B cell (primary cell): ENCODE data around the gene APCDD1. TPM values are rescaled to one million over a fixed set of nuclear protein-coding genes. Genes with fewer than 3 reads are reported as not detected.

Experiments
- ATAC-seq: fragments of 200-7000 bp; cut with Tn5 transposase; one replicate; pipeline ENCODE4 v1.10.0; 2021; ENCODE audit warnings: low read depth, mild to moderate bottlenecking, moderate number of reproducible peaks, moderate library complexity
- CTCF ChIA-PET: fragments of 350-600 bp; sonication (Branson Sonifier 250); formaldehyde crosslinking; loops from one replicate; lab custom pipeline; 2021; ENCODE audit warnings: antibody characterized with exemption, inconsistent platforms; lab: Charles Lee
- POLR2A ChIA-PET: fragments of 350-600 bp; sonication (Branson Sonifier 250); formaldehyde crosslinking; loops from one replicate; lab custom pipeline; 2021; ENCODE audit warnings: antibody characterized with exemption; lab: Charles Lee
- DNase-seq: peaks from one replicate; pipeline ENCODE4 v3.0.0; 2013
- H2AFZ ChIP-seq: 2 replicates; pipeline ENCODE4 v1.6.1; 2012; ENCODE audit warnings: mild to moderate bottlenecking, low read depth, low read length; ENCODE audit not compliant: insufficient read depth, poor library complexity, severe bottlenecking
- H3K27ac ChIP-seq, 2 donors: 1 replicate in 1 of 2; 2 replicates in 1 of 2; pipeline ENCODE4 v1.5.1; 2012 to 2013; ENCODE audit warnings: low read length in 2 of 2, mild to moderate bottlenecking in 2 of 2, moderate library complexity in 1 of 2
- H3K27me3 ChIP-seq, 4 experiments: fragments of 200-600 bp in 1 of 4; sonication (generic) in 1 of 4; replicated peaks in 1 of 4; 1 replicate in 2 of 4; 2 replicates in 2 of 4; pipeline versions ENCODE4 v1.6.1 to v1.7.0; 2013 to 2016; ENCODE audit warnings: low read length in 3 of 4, mild to moderate bottlenecking in 2 of 4, mixed read lengths in 1 of 4, moderate library complexity in 1 of 4; ENCODE audit not compliant: insufficient read depth in 4 of 4, control insufficient read depth in 3 of 4; ENCODE audit errors: control extremely low read depth in 1 of 4
- H3K36me3 ChIP-seq, 2 experiments: replicated peaks in 1 of 2; 1 replicate in 1 of 2; 2 replicates in 1 of 2; pipeline versions ENCODE4 v1.6.1 to v1.7.1; 2013; ENCODE audit warnings: low read length in 1 of 2; ENCODE audit not compliant: insufficient read depth in 2 of 2, control insufficient read depth in 1 of 2; ENCODE audit errors: control extremely low read depth in 1 of 2, extremely low read depth in 1 of 2
- H3K4me1 ChIP-seq, 2 donors: fragments of 200-600 bp in 1 of 2; sonication (generic) in 1 of 2; 1 replicate in 1 of 2; 2 replicates in 1 of 2; pipeline versions ENCODE4 v1.5.1 to v1.6.1; 2013 to 2017; ENCODE audit warnings: low read length in 2 of 2; ENCODE audit not compliant: control insufficient read depth in 2 of 2, insufficient read depth in 2 of 2
- H3K4me2 ChIP-seq: replicated peaks from 2 replicates; pipeline ENCODE3; 2012; ENCODE audit warnings: mild to moderate bottlenecking, low read depth, low read length; ENCODE audit not compliant: poor library complexity, severe bottlenecking
- H3K4me3 ChIP-seq, 5 experiments: fragments of 200-600 bp in 1 of 5; sonication (generic) in 1 of 5; 1 replicate in 3 of 5; 2 replicates in 2 of 5; pipeline versions ENCODE4 v1.5.1 to v1.7.0; 2011 to 2016; ENCODE audit warnings: low read length in 4 of 5, mild to moderate bottlenecking in 4 of 5, low read depth in 2 of 5, control low read depth in 1 of 5, moderate library complexity in 1 of 5; ENCODE audit not compliant: insufficient read depth in 1 of 5; ENCODE audit errors: control extremely low read depth in 1 of 5, extremely low read depth in 1 of 5
- H3K79me2 ChIP-seq: fragments of 200-600 bp; sonication (generic); one replicate; pipeline ENCODE4 v1.6.0; 2016; ENCODE audit warnings: low read length; ENCODE audit not compliant: control insufficient read depth, insufficient read depth
- H3K9ac ChIP-seq: fragments of 200-600 bp; sonication (generic); 2 replicates; pipeline ENCODE4 v1.6.1; 2017; ENCODE audit warnings: mild to moderate bottlenecking, low read length, moderate library complexity
- H3K9me3 ChIP-seq, 3 donors: one replicate each; pipeline versions ENCODE4 v1.6.1 to v1.7.1; 2013; ENCODE audit warnings: low read length in 2 of 3; ENCODE audit not compliant: control insufficient read depth in 2 of 3, insufficient read depth in 1 of 3; ENCODE audit errors: control extremely low read depth in 1 of 3
- H4K20me1 ChIP-seq: 2 replicates; pipeline ENCODE4 v1.6.0; 2012; ENCODE audit warnings: mild to moderate bottlenecking, low read length; ENCODE audit not compliant: insufficient read depth, control insufficient read depth, poor library complexity, severe bottlenecking
- H3K27ac Mint-ChIP-seq: one replicate; pipeline ENCODE4 v1.8.0; 2021; ENCODE audit warnings: mixed read lengths
- H3K27me3 Mint-ChIP-seq: one replicate; pipeline ENCODE4 v1.8.0; 2021; ENCODE audit warnings: mixed read lengths
- H3K4me1 Mint-ChIP-seq: one replicate; pipeline ENCODE4 v1.8.0; 2021; ENCODE audit warnings: mixed read lengths
- H3K4me3 Mint-ChIP-seq: one replicate; pipeline ENCODE4 v1.8.0; 2021; ENCODE audit warnings: mixed read lengths
- H3K9me3 Mint-ChIP-seq: one replicate; pipeline ENCODE4 v1.8.0; 2022; ENCODE audit warnings: mixed read lengths; ENCODE audit not compliant: insufficient read depth
- CTCF ChIP-seq: fragments of 200-600 bp; IDR thresholded peaks from one replicate; pipeline ENCODE4 v1.8.0; 2022; ENCODE audit warnings: antibody characterized with exemption, mild to moderate bottlenecking
- EZH2 ChIP-seq: IDR thresholded peaks from 2 replicates; pipeline ENCODE4 v1.6.1; 2012; ENCODE audit warnings: borderline replicate concordance, low read depth, mild to moderate bottlenecking, moderate library complexity, low read length; ENCODE audit not compliant: insufficient read depth, poor library complexity, severe bottlenecking
- WGBS: methylation state at CpG from one replicate; pipeline ENCODE4 v1.1.5; 2013; ENCODE audit warnings: missing lambda C conversion rate; ENCODE audit not compliant: insufficient coverage; 5-methylcytosine and 5-hydroxymethylcytosine counted together
- intact Hi-C: fragments of 100-400 bp; cut with micrococcal nuclease; formaldehyde crosslinking; loops from one replicate; pipeline ENCODE4 v1.10.0; 2022
- polyA plus RNA-seq: library from polyadenylated mRNA; depleted of rRNA; stranded (reverse); fragments of >200 nt; gene quantifications from 2 replicates; pipeline ENCODE4 v1.2.3, GENCODE V29; 2012
- total RNA-seq, 2 donors: library from RNA; stranded (reverse); fragments of 120-200 nt in 1 of 2; gene quantifications; 1 replicate in 1 of 2; 2 replicates in 1 of 2; pipeline versions ENCODE4 v1.2.3 to v1.2.4, GENCODE V29; 2013 to 2022

The APCDD1 gene
- total and polyA plus RNA-seq, 2 donors (not counting 1 experiment from before 2014, with no cell fraction given): 1.0 to 1.1 TPM

GRCh38 chr18:10409041-10409440 lies 45.4 kb upstream of the APCDD1 start:
- H3K79me2 ChIP-seq: no peaks in the 10 kb centered on the region
- H4K20me1 ChIP-seq: no peaks in the 10 kb centered on the region
- no peaks in the 10 kb centered on the region for H3K4me1 ChIP-seq
- DNase-seq (no peak), ATAC-seq (no peak)
- H3K27ac Mint-ChIP-seq: no peak overlapping the region
- no peak overlapping the region for H3K4me2 ChIP-seq
- no peak overlapping the region for H3K4me3 ChIP-seq
- no peaks in the 10 kb centered on the region for H3K36me3 ChIP-seq
- no peak overlapping the region for H3K27ac ChIP-seq
- ChIA-PET POLR2A (no interaction called here), CTCF (no interaction called here)
- H3K4me1 Mint-ChIP-seq: no peaks in the 10 kb centered on the region
- intact Hi-C loops: no loop called here
- no peaks in the 10 kb centered on the region for H3K9me3 ChIP-seq
- H3K9me3 Mint-ChIP-seq: no peaks in the 10 kb centered on the region
- TF ChIP-seq EZH2: no peak
- TF ChIP-seq CTCF: no peak
- no peaks in the 10 kb centered on the region for H3K27me3 ChIP-seq
- no peak overlapping the region for H3K9ac ChIP-seq
- no peaks in the 10 kb centered on the region for H3K27me3 Mint-ChIP-seq
- H2AFZ ChIP-seq: no peak overlapping the region
- no peak overlapping the region for H3K4me3 Mint-ChIP-seq

DNA sequence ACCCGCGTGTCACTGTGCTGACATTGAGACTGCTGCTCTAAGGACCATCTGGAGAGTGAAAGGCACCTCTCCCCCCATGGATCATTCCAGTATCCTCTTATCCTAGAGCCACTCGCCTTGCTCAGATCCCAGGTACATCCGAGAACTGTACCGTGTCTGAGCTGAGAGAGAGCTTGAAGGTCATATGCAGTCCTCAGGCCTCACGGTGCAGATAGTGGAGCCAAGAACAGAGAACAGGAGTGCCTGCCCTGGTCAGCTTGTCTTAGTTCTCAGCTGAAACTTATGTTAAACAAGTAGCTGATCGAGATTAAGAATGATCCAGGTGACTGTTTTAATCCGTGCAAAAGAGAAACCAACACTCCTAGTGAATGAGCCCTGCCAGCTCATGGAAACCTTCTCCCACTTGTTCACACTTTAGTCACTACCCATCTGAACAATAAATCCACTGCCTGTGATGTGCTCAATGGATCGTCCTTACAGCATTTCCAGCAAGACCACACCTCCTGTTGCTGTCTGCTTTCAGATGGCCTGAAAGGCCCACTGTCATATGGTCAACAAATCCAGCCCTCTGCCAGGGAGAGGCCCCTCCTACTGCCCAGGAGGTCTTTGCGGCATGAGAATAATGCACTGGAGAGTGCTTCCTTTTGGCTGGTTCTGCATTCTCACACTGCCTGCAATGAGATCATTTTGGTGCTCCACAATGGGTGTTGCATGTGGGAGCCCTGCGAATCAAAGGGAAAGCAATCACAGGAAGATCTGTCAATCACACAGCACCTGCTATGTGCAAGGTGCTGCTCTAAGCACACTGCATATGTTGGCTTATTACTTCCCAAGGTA lies 43.7 kb upstream of the APCDD1 start:
- Histone ChIP-seq H2AFZ (no peak overlapping the region), H3K36me3 (no peaks in the 10 kb centered on the region), H3K9ac (no peak overlapping the region), H3K4me1 (no peaks in the 10 kb centered on the region), H3K27me3 (no peaks in the 10 kb centered on the region), H3K79me2 (no peaks in the 10 kb centered on the region), H3K4me2 (no peak overlapping the region), H3K4me3 (no peak overlapping the region), H3K27ac (no peak overlapping the region), H4K20me1 (no peaks in the 10 kb centered on the region), H3K9me3 (no peaks in the 10 kb centered on the region)
- no peaks in the 10 kb centered on the region for H3K9me3 Mint-ChIP-seq
- peaks cover 4% of the 10 kb centered on the region for H3K27me3 Mint-ChIP-seq
- no peak for DNase-seq
- no peak overlapping the region for H3K4me3 Mint-ChIP-seq
- ChIA-PET POLR2A (no interaction called here), CTCF (no interaction called here)
- intact Hi-C loops: no loop called here
- no peak for ATAC-seq
- no peak overlapping the region for H3K27ac Mint-ChIP-seq
- TF ChIP-seq EZH2 (no peak), CTCF (no peak)
- 86% methylated on average over 11 of the region's 11 CpGs for WGBS
- H3K4me1 Mint-ChIP-seq: no peaks in the 10 kb centered on the region
